Inflammatory macrophage treated with lipopolysaccharide for 1 hour (primary cell): ENCODE measurements around the gene CTNNBL1.

Experiments used
- DNase-seq, 2 donors: peaks; one replicate each; pipeline ENCODE4 v3.0.0-alpha.2; 2020 to 2022

Gene CTNNBL1

DNA sequence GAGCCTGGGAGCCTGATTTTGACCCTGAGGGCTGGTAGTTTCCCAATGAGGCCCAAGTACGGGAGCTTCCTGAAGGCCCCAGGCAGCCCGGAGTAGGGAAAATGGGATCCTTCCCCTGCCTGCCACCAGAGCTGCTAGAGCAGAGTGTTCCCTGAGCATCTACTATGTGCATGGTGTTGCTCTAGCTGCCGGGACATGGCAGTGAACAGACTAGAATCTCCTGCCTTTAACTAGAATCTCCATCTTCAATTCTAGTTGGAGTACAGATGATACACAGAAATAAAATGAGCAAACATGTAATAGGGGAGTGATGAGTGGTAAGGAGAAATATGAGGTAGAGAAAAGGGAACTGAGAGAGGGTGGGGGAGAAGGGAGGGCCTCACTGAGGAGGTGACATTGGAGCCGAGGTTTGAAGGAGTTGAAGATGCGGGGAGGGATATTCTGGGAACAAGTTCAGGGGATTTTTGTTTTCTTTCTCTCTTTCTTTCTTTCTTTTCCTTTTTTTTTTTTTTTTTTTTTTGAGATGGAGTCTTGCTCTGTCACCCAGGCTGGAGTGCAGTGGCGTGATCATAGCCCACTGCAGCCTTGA lies 227.6 kb downstream of the CTNNBL1 start:
- DNase-seq, result no peak
